HepG2 (cell line): ENCODE results near the gene TMEM239. TPM values are rescaled to one million over a fixed set of nuclear protein-coding genes. Genes with fewer than 3 reads are reported as not detected.
A peak's percentile ranks its signal among the peaks of the same experiment; 100 is the strongest.

Experiments used
- AHR ChIP-seq: IDR thresholded peaks from 2 replicates; pipeline ENCODE4 v1.6.1; 2018; ENCODE audit warnings: missing genetic modification reagents, missing compliant biosample characterization
- BCL3 ChIP-seq: sonication (generic); formaldehyde crosslinking; IDR thresholded peaks from 2 replicates; pipeline ENCODE4 v1.5.1; 2020; ENCODE audit warnings: mild to moderate bottlenecking, missing genetic modification reagents, moderate library complexity
- EZH2 ChIP-seq: conservative IDR thresholded peaks from 2 replicates; pipeline ENCODE4 v1.6.1; 2012; ENCODE audit warnings: mild to moderate bottlenecking, low read depth, low read length, moderate library complexity
- HDAC2 ChIP-seq: sonication (generic); formaldehyde crosslinking; IDR thresholded peaks from 2 replicates; pipeline ENCODE4 v1.4.0; 2020; ENCODE audit warnings: missing genetic modification reagents
- HNRNPK ChIP-seq: fragments of 200-400 bp; formaldehyde crosslinking; IDR thresholded peaks from 2 replicates; pipeline ENCODE4 v1.6.1; 2018; ENCODE audit warnings: low read length, low read depth, moderate library complexity, mild to moderate bottlenecking; ENCODE audit not compliant: poor library complexity, severe bottlenecking
- ISL2 ChIP-seq: sonication (generic); formaldehyde crosslinking; IDR thresholded peaks from 2 replicates; pipeline ENCODE4 v1.5.0; 2020; ENCODE audit warnings: missing genetic modification reagents
- JARID2 ChIP-seq: sonication (generic); formaldehyde crosslinking; IDR thresholded peaks from 2 replicates; pipeline ENCODE4 v1.8.1; 2023; ENCODE audit warnings: missing genetic modification reagents, inconsistent platforms; ENCODE audit not compliant: insufficient replicate concordance
- KMT2A ChIP-seq: sonication (generic); formaldehyde crosslinking; IDR thresholded peaks from 2 replicates; pipeline ENCODE4 v1.4.0; 2020; ENCODE audit warnings: missing genetic modification reagents
- PAWR ChIP-seq: sonication (generic); formaldehyde crosslinking; IDR thresholded peaks from 2 replicates; pipeline ENCODE4 v1.4.0; 2020; ENCODE audit warnings: missing genetic modification reagents, mild to moderate bottlenecking, borderline replicate concordance
- PBX3 ChIP-seq: sonication (generic); formaldehyde crosslinking; IDR thresholded peaks from 2 replicates; pipeline ENCODE4 v1.8.1; 2023; ENCODE audit warnings: missing genetic modification reagents, inconsistent platforms, borderline replicate concordance
- RAD51 ChIP-seq: fragments of 450-650 bp; IDR thresholded peaks from 2 replicates; pipeline ENCODE4 v1.6.1; 2016; ENCODE audit warnings: borderline replicate concordance
- RBFOX2 ChIP-seq: fragments of 200-400 bp; formaldehyde crosslinking; IDR thresholded peaks from 2 replicates; pipeline ENCODE4 v1.6.1; 2017; ENCODE audit warnings: low read depth, mild to moderate bottlenecking, low read length
- RELA ChIP-seq: sonication (generic); formaldehyde crosslinking; IDR thresholded peaks from 2 replicates; pipeline ENCODE4 v1.4.0; 2020; ENCODE audit warnings: missing genetic modification reagents
- SOX6 ChIP-seq, 2 experiments: fragments of 450-650 bp in 1 of 2; sonication (generic) in 1 of 2; formaldehyde crosslinking in 1 of 2; IDR thresholded peaks; 2 replicates each; pipeline versions ENCODE4 v1.4.0 to v1.6.1; 2017 to 2020; ENCODE audit warnings: antibody characterized with exemption in 1 of 2, mild to moderate bottlenecking in 1 of 2, missing genetic modification reagents in 1 of 2
- TFE3 ChIP-seq: IDR thresholded peaks from 2 replicates; pipeline ENCODE4 v1.6.1; 2016
- ZNF10 ChIP-seq: sonication (generic); formaldehyde crosslinking; IDR thresholded peaks from 2 replicates; pipeline ENCODE4 v1.4.0; 2020; ENCODE audit warnings: mild to moderate bottlenecking, low read depth, missing genetic modification reagents, borderline replicate concordance
- ZNF253 ChIP-seq: sonication (generic); formaldehyde crosslinking; IDR thresholded peaks from 2 replicates; pipeline ENCODE4 v1.8.0; 2022; ENCODE audit warnings: mild to moderate bottlenecking, missing genetic modification reagents, borderline replicate concordance
- ZNF263 ChIP-seq: sonication (generic); formaldehyde crosslinking; IDR thresholded peaks from 2 replicates; pipeline ENCODE4 v1.4.0; 2020; ENCODE audit warnings: missing genetic modification reagents
- ZNF335 ChIP-seq: sonication (generic); formaldehyde crosslinking; IDR thresholded peaks from 2 replicates; pipeline ENCODE4 v1.4.0; 2020; ENCODE audit warnings: missing genetic modification reagents
- ZNF564 ChIP-seq: sonication (generic); formaldehyde crosslinking; IDR thresholded peaks from 2 replicates; pipeline ENCODE4 v1.8.1; 2023; ENCODE audit warnings: mild to moderate bottlenecking, missing genetic modification reagents
- ZNF746 ChIP-seq: sonication (generic); formaldehyde crosslinking; IDR thresholded peaks from 2 replicates; pipeline ENCODE4 v1.8.0; 2022; ENCODE audit warnings: mild to moderate bottlenecking, missing genetic modification reagents
- ZNF878 ChIP-seq: sonication (generic); formaldehyde crosslinking; IDR thresholded peaks from 2 replicates; pipeline ENCODE4 v1.8.1; 2023; ENCODE audit warnings: mild to moderate bottlenecking, missing genetic modification reagents, moderate library complexity
- ZSCAN21 ChIP-seq: sonication (generic); formaldehyde crosslinking; IDR thresholded peaks from 2 replicates; pipeline ENCODE4 v1.8.0; 2022; ENCODE audit warnings: mild to moderate bottlenecking, missing genetic modification reagents, moderate library complexity, borderline replicate concordance
- polyA plus RNA-seq, 8 experiments: library from polyadenylated mRNA; depleted of rRNA in 3 of 8; stranded (reverse) in 7 of 8; unstranded in 1 of 8; fragments of >200 nt; fragmentation: Illumina TruSeq in 4 of 8; extraction: Trizol in 4 of 8; gene quantifications; 2 replicates each; pipeline versions ENCODE4 v1.2.1 to v1.2.3, GENCODE V29; 2011 to 2016; ENCODE audit warnings: low read depth in 4 of 8, missing spikeins in 1 of 8, mixed read lengths in 1 of 8; ENCODE audit not compliant: insufficient read depth in 1 of 8
- total RNA-seq, 5 experiments: library from RNA; depleted of rRNA; stranded (reverse); fragments of >200 nt; fragmentation: Illumina TruSeq; extraction: Trizol; gene quantifications; 2 replicates each; pipeline ENCODE4 v1.2.3, GENCODE V29; 2016; ENCODE audit warnings: low read depth in 1 of 5
- TF ChIP-seq, protein P1 (sequence below): fragments of 450-650 bp; IDR thresholded peaks from 2 replicates; pipeline ENCODE4 v1.6.1; 2017

TMEM239 gene
- total and polyA plus RNA-seq, 2 of the 13 experiments (the other 11 are each of a cell fraction or from before 2014, with no cell fraction given) = not detected

- TF ChIP-seq RELA (CRISPR knock-in tag) (0 out of 2 replicates have a peak, but pooled peaks have one; percentile 28), ZNF335 (CRISPR knock-in tag) (0 out of 2 replicates have a peak, but pooled peaks have one; percentile 68), RAD51 (peak; percentile 89), BCL3 (peak; percentile 99), ISL2 (CRISPR knock-in tag) (peak; percentile 86), ZSCAN21 (CRISPR knock-in tag) (peak; percentile 94), KMT2A (CRISPR knock-in tag) (peak; percentile 91; the same call in 1 of the 2 replicates), ZNF746 (CRISPR knock-in tag) (peak; percentile 86), SOX6 (IDR thresholded peaks at IDR 0.05) (no peak), SOX6 (CRISPR knock-in tag; IDR thresholded peaks at IDR 0.05) (peak; percentile 74), ZNF878 (CRISPR knock-in tag) (no peak), RBFOX2 (peak; percentile 99), ZNF263 (CRISPR knock-in tag) (0 out of 2 replicates have a peak, but pooled peaks have one; percentile 30), PAWR (CRISPR knock-in tag) (peak; percentile 95; the same call in 1 of the 2 replicates), PBX3 (peak; percentile 95), AHR (peak; percentile 91; the same call in 1 of the 2 replicates), HNRNPK (peak; percentile 68), ZNF10 (CRISPR knock-in tag) (no peak), HDAC2 (CRISPR knock-in tag) (peak; percentile 59), JARID2 (CRISPR knock-in tag) (peak; percentile 72), ZNF253 (no peak), ZNF564 (CRISPR knock-in tag) (peak; percentile 89; the same call in 1 of the 2 replicates), TFE3 (CRISPR knock-in tag) (peak; percentile 98), EZH2 (no peak)
- TF ChIP-seq, protein P1, sequence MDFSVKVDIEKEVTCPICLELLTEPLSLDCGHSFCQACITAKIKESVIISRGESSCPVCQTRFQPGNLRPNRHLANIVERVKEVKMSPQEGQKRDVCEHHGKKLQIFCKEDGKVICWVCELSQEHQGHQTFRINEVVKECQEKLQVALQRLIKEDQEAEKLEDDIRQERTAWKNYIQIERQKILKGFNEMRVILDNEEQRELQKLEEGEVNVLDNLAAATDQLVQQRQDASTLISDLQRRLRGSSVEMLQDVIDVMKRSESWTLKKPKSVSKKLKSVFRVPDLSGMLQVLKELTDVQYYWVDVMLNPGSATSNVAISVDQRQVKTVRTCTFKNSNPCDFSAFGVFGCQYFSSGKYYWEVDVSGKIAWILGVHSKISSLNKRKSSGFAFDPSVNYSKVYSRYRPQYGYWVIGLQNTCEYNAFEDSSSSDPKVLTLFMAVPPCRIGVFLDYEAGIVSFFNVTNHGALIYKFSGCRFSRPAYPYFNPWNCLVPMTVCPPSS = no peak
These were observed 24.2 kb downstream of the TMEM239 start, which contains the start of the genes PCED1A and VPS16 (continued) for GRCh38 chr20:2840138-2840966.
